SK-N-SH treated with all-trans-retinoic acid at 6 μM for 48 hours (cell line): ENCODE measurements around the gene GLYR1.

Experiments used
- CSDC2 ChIP-seq: fragments of 250-450 bp; sonication (Bioruptor Pico); IDR thresholded peaks from 2 replicates; pipeline ENCODE4 v1.5.0; 2020; ENCODE audit warnings: mild to moderate bottlenecking, moderate library complexity
- ISL1 ChIP-seq: fragments of 250-450 bp; sonication (Bioruptor Pico); IDR thresholded peaks from 2 replicates; pipeline ENCODE4 v2.1.2; 2022; ENCODE audit warnings: mild to moderate bottlenecking, moderate library complexity
- OSR1 ChIP-seq: fragments of 250-450 bp; sonication (Bioruptor Pico); IDR thresholded peaks from 2 replicates; pipeline ENCODE4 v1.8.0; 2022; ENCODE audit warnings: moderate library complexity, mild to moderate bottlenecking, inconsistent platforms
- ZC3H10 ChIP-seq: fragments of 250-450 bp; sonication (Bioruptor Pico); IDR thresholded peaks from 2 replicates; pipeline ENCODE4 v1.5.1; 2021; ENCODE audit warnings: mild to moderate bottlenecking, moderate library complexity
- ZFP30 ChIP-seq: fragments of 450-650 bp; formaldehyde crosslinking; IDR thresholded peaks from 2 replicates; pipeline ENCODE4 v1.5.0; 2022; ENCODE audit warnings: mild to moderate bottlenecking, moderate library complexity
- TF ChIP-seq, protein P1 (sequence below): fragments of 250-450 bp; sonication (Bioruptor Pico); IDR thresholded peaks from 2 replicates; pipeline ENCODE4 v1.8.0; 2021; ENCODE audit warnings: low read depth, mild to moderate bottlenecking, moderate library complexity, borderline replicate concordance

DNA sequence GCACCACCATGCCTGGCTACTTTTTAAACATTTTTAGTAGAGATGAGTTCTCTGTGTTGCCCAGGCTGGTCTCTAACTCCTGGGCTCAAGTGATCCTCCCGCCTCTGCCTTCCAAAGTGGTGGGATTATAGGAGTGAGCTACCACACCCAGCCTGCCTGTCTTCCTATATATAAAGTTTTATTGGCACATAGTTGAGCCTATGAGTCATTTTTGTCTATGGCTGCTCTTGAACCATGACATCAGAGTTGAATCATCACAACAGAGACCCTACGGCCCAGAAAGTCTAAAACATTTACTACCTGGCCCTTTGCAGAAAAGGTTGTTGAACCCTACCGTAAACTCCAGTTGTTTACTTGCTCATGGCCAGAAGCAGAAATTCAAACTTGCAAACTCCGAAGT is 66.9 kb downstream of the GLYR1 start:
- TF ChIP-seq ISL1 (CRISPR knock-in tag) (no peak), ZC3H10 (no peak), ZFP30 (CRISPR knock-in tag) (no peak), OSR1 (CRISPR knock-in tag) (no peak), CSDC2 (CRISPR knock-in tag) (no peak)
- TF ChIP-seq, protein P1, sequence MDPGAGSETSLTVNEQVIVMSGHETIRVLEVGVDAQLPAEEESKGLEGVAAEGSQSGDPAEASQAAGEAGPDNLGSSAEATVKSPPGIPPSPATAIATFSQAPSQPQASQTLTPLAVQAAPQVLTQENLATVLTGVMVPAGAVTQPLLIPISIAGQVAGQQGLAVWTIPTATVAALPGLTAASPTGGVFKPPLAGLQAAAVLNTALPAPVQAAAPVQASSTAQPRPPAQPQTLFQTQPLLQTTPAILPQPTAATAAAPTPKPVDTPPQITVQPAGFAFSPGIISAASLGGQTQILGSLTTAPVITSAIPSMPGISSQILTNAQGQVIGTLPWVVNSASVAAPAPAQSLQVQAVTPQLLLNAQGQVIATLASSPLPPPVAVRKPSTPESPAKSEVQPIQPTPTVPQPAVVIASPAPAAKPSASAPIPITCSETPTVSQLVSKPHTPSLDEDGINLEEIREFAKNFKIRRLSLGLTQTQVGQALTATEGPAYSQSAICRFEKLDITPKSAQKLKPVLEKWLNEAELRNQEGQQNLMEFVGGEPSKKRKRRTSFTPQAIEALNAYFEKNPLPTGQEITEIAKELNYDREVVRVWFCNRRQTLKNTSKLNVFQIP (CRISPR knock-in tag) = no peak
